Activated naive CD4-positive, alpha-beta T cell treated with anti-CD3 and anti-CD28 coated beads, Interleukin-2, amount 50 U/mL, for 24 hours (primary cell): ENCODE data around the gene WDR62.
"Not testable (repeated sequence)": the region's sequence is repeated elsewhere in the genome, so short reads cannot be mapped to it uniquely, and the experiment has no call there.

Experiments used
- H3K27ac Mint-ChIP-seq: one replicate; pipeline ENCODE4 v1.8.0; 2021; ENCODE audit warnings: mild to moderate bottlenecking, mixed read lengths
- H3K27me3 Mint-ChIP-seq: one replicate; pipeline ENCODE4 v1.8.0; 2021; ENCODE audit warnings: mixed read lengths
- H3K36me3 Mint-ChIP-seq: one replicate; pipeline ENCODE4 v1.8.0; 2021; ENCODE audit warnings: mixed read lengths
- H3K4me1 Mint-ChIP-seq: one replicate; pipeline ENCODE4 v1.8.0; 2021; ENCODE audit warnings: mixed read lengths
- H3K4me3 Mint-ChIP-seq: one replicate; pipeline ENCODE4 v1.8.0; 2021; ENCODE audit warnings: mild to moderate bottlenecking, mixed read lengths
- H3K9me3 Mint-ChIP-seq: one replicate; pipeline ENCODE4 v1.8.0; 2021; ENCODE audit warnings: mixed read lengths

WDR62 gene

GRCh38 chr19:36028313-36029041, 26.2 kb upstream of the WDR62 start:
- peaks cover 12% of the 10 kb centered on the region for H3K36me3 Mint-ChIP-seq
- H3K27ac Mint-ChIP-seq: no peak overlapping the region
- peaks cover 3% of the 10 kb centered on the region for H3K4me1 Mint-ChIP-seq
- H3K27me3 Mint-ChIP-seq: peaks cover 2% of the 10 kb centered on the region
- H3K9me3 Mint-ChIP-seq: no peaks in the 10 kb centered on the region
- no peak overlapping the region for H3K4me3 Mint-ChIP-seq

- Mint-ChIP-seq H3K27ac (no peak overlapping the region), H3K9me3 (no peaks in the 10 kb centered on the region), H3K36me3 (peaks cover 17% of the 10 kb centered on the region), H3K27me3 (peaks cover 2% of the 10 kb centered on the region), H3K4me1 (peaks cover 19% of the 10 kb centered on the region), H3K4me3 (no peak overlapping the region)
These were observed 24.2 kb upstream of the WDR62 start for GRCh38 chr19:36030264-36031148.

- no peak overlapping the region for H3K4me3 Mint-ChIP-seq
- H3K36me3 Mint-ChIP-seq: peaks cover 19% of the 10 kb centered on the region
- peaks cover 2% of the 10 kb centered on the region for H3K27me3 Mint-ChIP-seq
- peaks cover 25% of the 10 kb centered on the region for H3K4me1 Mint-ChIP-seq
- no peak overlapping the region for H3K27ac Mint-ChIP-seq
- H3K9me3 Mint-ChIP-seq: no peaks in the 10 kb centered on the region
These were observed 23.4 kb upstream of the WDR62 start for GRCh38 chr19:36031308-36031707.

- H3K36me3 Mint-ChIP-seq: peaks cover 19% of the 10 kb centered on the region
- H3K9me3 Mint-ChIP-seq: no peaks in the 10 kb centered on the region
- H3K4me1 Mint-ChIP-seq: peaks cover 34% of the 10 kb centered on the region
- peak within 1 kb of the TSS; percentile 57 for H3K4me3 Mint-ChIP-seq
- H3K27me3 Mint-ChIP-seq: peaks cover 2% of the 10 kb centered on the region
- H3K27ac Mint-ChIP-seq: no peak within 1 kb of the TSS
These were observed 22.2 kb upstream of the WDR62 start, which contains the start of gene CLIP3 for GRCh38 chr19:36032251-36033104. CLIP3 (minus strand) TSS chr19:36032873; CDS start chr19:36032357, 516 bp downstream.

- H3K27ac Mint-ChIP-seq: no peak overlapping the region
- H3K9me3 Mint-ChIP-seq: no peaks in the 10 kb centered on the region
- peaks cover 20% of the 10 kb centered on the region for H3K4me1 Mint-ChIP-seq
- H3K4me3 Mint-ChIP-seq: no peak overlapping the region
- H3K27me3 Mint-ChIP-seq: no peaks in the 10 kb centered on the region
- H3K36me3 Mint-ChIP-seq: peaks cover 6% of the 10 kb centered on the region
These were observed 14.2 kb upstream of the WDR62 start for GRCh38 chr19:36040495-36040894.

GRCh38 chr19:36041092-36041491, 13.6 kb upstream of the WDR62 start:
- not testable (repeated sequence) for H3K9me3 Mint-ChIP-seq, H3K27me3 Mint-ChIP-seq, H3K27ac Mint-ChIP-seq, H3K36me3 Mint-ChIP-seq, H3K4me3 Mint-ChIP-seq
- peaks cover 14% of the 10 kb centered on the region for H3K4me1 Mint-ChIP-seq

GRCh38 chr19:36041831-36042230, 12.9 kb upstream of the WDR62 start:
- H3K27ac Mint-ChIP-seq: no peak overlapping the region

GRCh38 chr19:36043952-36044351, 10.7 kb upstream of the WDR62 start:
- no peak overlapping the region for H3K27ac Mint-ChIP-seq
- H3K27me3 Mint-ChIP-seq: no peaks in the 10 kb centered on the region
- peaks cover 9% of the 10 kb centered on the region for H3K36me3 Mint-ChIP-seq
- H3K4me3 Mint-ChIP-seq: no peak overlapping the region
- peaks cover 4% of the 10 kb centered on the region for H3K4me1 Mint-ChIP-seq
- H3K9me3 Mint-ChIP-seq: no peaks in the 10 kb centered on the region

More at GRCh38 chr19:36041831-36042230, 12.9 kb upstream of the WDR62 start:
- no peaks in the 10 kb centered on the region for H3K27me3 Mint-ChIP-seq
- no peaks in the 10 kb centered on the region for H3K9me3 Mint-ChIP-seq
- no peak overlapping the region for H3K4me3 Mint-ChIP-seq
- peaks cover 9% of the 10 kb centered on the region for H3K36me3 Mint-ChIP-seq
- peaks cover 11% of the 10 kb centered on the region for H3K4me1 Mint-ChIP-seq

GRCh38 chr19:36046443-36047050, 8.2 kb upstream of the WDR62 start:
- Mint-ChIP-seq H3K27ac (no peak overlapping the region), H3K9me3 (no peaks in the 10 kb centered on the region), H3K4me1 (peaks cover under 1% of the 10 kb centered on the region), H3K4me3 (no peak overlapping the region), H3K27me3 (no peaks in the 10 kb centered on the region), H3K36me3 (peaks cover 6% of the 10 kb centered on the region)

- Mint-ChIP-seq H3K27me3 (no peaks in the 10 kb centered on the region), H3K9me3 (no peaks in the 10 kb centered on the region), H3K27ac (no peak overlapping the region), H3K4me3 (no peak overlapping the region), H3K4me1 (no peaks in the 10 kb centered on the region), H3K36me3 (peaks cover 6% of the 10 kb centered on the region)
These were observed 6.9 kb upstream of the WDR62 start for GRCh38 chr19:36047835-36048234.

GRCh38 chr19:36049080-36049698, 5.5 kb upstream of the WDR62 start:
- no peak overlapping the region for H3K4me3 Mint-ChIP-seq
- no peaks in the 10 kb centered on the region for H3K27me3 Mint-ChIP-seq
- no peak overlapping the region for H3K27ac Mint-ChIP-seq
- H3K36me3 Mint-ChIP-seq: peaks cover 6% of the 10 kb centered on the region
- H3K4me1 Mint-ChIP-seq: peaks cover 7% of the 10 kb centered on the region
- H3K9me3 Mint-ChIP-seq: no peaks in the 10 kb centered on the region

- Mint-ChIP-seq H3K9me3 (no peaks in the 10 kb centered on the region), H3K27me3 (no peaks in the 10 kb centered on the region), H3K27ac (no peak overlapping the region), H3K4me3 (peak overlapping the region; percentile 24), H3K4me1 (peaks cover 15% of the 10 kb centered on the region), H3K36me3 (peaks cover under 1% of the 10 kb centered on the region)
These were observed 3.5 kb upstream of the WDR62 start for GRCh38 chr19:36051236-36051635.

- Mint-ChIP-seq H3K27ac (no peak overlapping the region), H3K4me3 (peak overlapping the region; percentile 24), H3K4me1 (peaks cover 15% of the 10 kb centered on the region), H3K36me3 (no peaks in the 10 kb centered on the region), H3K9me3 (no peaks in the 10 kb centered on the region), H3K27me3 (no peaks in the 10 kb centered on the region)
These were observed 3.1 kb upstream of the WDR62 start for GRCh38 chr19:36051637-36052036.

- no peaks in the 10 kb centered on the region for H3K36me3 Mint-ChIP-seq
- peak within 1 kb of the TSS; percentile 97 for H3K27ac Mint-ChIP-seq
- H3K4me1 Mint-ChIP-seq: peaks cover 15% of the 10 kb centered on the region
- no peaks in the 10 kb centered on the region for H3K27me3 Mint-ChIP-seq
- H3K9me3 Mint-ChIP-seq: no peaks in the 10 kb centered on the region
- peak within 1 kb of the TSS; percentile 98 for H3K4me3 Mint-ChIP-seq
These were observed 471 bp upstream of the WDR62 start, which contains the start of gene THAP8 for GRCh38 chr19:36054119-36054732. THAP8 (minus strand) TSS chr19:36054285; CDS start chr19:36054217, 68 bp downstream.
